MM.1S (cell line): ENCODE measurements around the gene FBXO42.

Source experiments
- EZH2phosphoT487 ChIP-seq: fragments of 300-600 bp; sonication (generic); IDR thresholded peaks from 2 replicates; pipeline ENCODE4 v1.6.1; 2018; ENCODE audit warnings: antibody characterized with exemption, low read length
- TF ChIP-seq, protein P1 (sequence below): fragments of 300-600 bp; sonication (generic); IDR thresholded peaks from 2 replicates; pipeline ENCODE4 v1.5.1; 2016; ENCODE audit warnings: antibody characterized with exemption, low read length, mixed read lengths

DNA sequence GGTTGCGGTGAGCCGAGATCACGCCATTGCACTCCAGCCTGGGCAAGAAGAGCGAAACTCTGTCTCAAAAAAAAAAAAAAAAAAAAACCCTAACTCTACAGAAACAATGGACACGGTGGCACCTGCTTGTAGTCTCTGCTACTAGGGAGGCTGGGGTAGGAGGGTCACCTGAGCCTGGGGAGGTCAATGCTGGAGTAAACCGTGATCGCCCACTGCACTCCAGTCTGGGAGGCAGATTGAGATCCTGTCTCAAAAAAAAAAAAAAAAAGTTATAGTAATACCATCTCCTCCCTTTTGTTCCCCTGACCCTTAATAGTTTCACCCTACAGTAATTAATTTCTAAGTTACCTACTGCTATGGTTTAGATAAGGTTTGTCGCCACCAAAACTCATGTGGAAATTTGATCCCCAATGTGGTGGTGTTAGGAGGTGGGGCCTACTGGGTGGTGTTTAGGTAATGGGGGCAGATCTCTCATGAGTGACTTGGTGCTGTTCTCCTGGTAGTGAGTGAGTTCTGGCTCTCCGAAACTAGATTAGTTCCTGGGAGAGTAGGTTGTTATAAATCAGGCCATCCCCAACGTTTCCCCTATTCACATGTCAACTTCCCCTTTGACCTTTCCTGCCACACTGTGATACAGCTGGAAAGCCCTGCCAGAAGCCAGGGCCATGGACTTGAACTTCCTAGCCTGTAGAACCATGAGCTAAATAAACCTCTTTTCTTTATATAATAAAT lies 9.8 kb downstream of the FBXO42 start:
- TF ChIP-seq, protein P1, sequence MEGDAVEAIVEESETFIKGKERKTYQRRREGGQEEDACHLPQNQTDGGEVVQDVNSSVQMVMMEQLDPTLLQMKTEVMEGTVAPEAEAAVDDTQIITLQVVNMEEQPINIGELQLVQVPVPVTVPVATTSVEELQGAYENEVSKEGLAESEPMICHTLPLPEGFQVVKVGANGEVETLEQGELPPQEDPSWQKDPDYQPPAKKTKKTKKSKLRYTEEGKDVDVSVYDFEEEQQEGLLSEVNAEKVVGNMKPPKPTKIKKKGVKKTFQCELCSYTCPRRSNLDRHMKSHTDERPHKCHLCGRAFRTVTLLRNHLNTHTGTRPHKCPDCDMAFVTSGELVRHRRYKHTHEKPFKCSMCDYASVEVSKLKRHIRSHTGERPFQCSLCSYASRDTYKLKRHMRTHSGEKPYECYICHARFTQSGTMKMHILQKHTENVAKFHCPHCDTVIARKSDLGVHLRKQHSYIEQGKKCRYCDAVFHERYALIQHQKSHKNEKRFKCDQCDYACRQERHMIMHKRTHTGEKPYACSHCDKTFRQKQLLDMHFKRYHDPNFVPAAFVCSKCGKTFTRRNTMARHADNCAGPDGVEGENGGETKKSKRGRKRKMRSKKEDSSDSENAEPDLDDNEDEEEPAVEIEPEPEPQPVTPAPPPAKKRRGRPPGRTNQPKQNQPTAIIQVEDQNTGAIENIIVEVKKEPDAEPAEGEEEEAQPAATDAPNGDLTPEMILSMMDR: no peak
- no peak for TF ChIP-seq EZH2phosphoT487
